ENCODE measurements around the gene NR1I3.

The NR1I3 gene

GRCh38 chr1:161274874-161275273, 36.9 kb upstream of the NR1I3 start:
- DNase-seq (ENCODE audit: extremely low spot score): no peak
- CTCF ChIA-PET: interaction anchor here (0.6 to 1.1 kb wide), 2 partner anchors 48 to 109 kb away, joined by 3 to 4 read pairs; partner anchors contain the start of gene PPOX
- TF ChIP-seq FOXM1 (IDR thresholded peaks at IDR 0.05; ENCODE audit: borderline replicate concordance): no peak
- POLR2A ChIA-PET: interaction anchor here (1.5 kb wide), 1 partner anchor 39 kb away, joined by 3 read pairs; the partner anchor contains the start of gene SDHC

GRCh38 chr1:161273402-161273801, 35.4 kb upstream of the NR1I3 start:
- no peak for DNase-seq (ENCODE audit: extremely low spot score)
- TF ChIP-seq ELF4 (IDR thresholded peaks at IDR 0.05): no peak
- no peak for TF ChIP-seq CTBP1 (IDR thresholded peaks at IDR 0.05; ENCODE audit: borderline replicate concordance)
- TF ChIP-seq FOXM1 (IDR thresholded peaks at IDR 0.05; ENCODE audit: borderline replicate concordance): no peak
- TF ChIP-seq SP1 (IDR thresholded peaks at IDR 0.05): no peak
- TF ChIP-seq NFRKB (IDR thresholded peaks at IDR 0.05): no peak
- TF ChIP-seq ZNF384 (IDR thresholded peaks at IDR 0.05): no peak
- TF ChIP-seq TARDBP (IDR thresholded peaks at IDR 0.05): no peak
- TF ChIP-seq SUZ12 (IDR thresholded peaks at IDR 0.05): no peak
- TF ChIP-seq BHLHE40 (IDR thresholded peaks at IDR 0.05; ENCODE audit: borderline replicate concordance): no peak
- no peak for TF ChIP-seq LEF1 (IDR thresholded peaks at IDR 0.05; ENCODE audit: borderline replicate concordance)
- no peak for TF ChIP-seq HDGF (IDR thresholded peaks at IDR 0.05; ENCODE audit: borderline replicate concordance)
- TF ChIP-seq PKNOX1 (IDR thresholded peaks at IDR 0.05): no peak
- no peak for TF ChIP-seq L3MBTL2 (conservative IDR thresholded peaks at IDR 0.05)
- no peak for TF ChIP-seq FOXK2 (IDR thresholded peaks at IDR 0.05)
- no peak for TF ChIP-seq ARNT (IDR thresholded peaks at IDR 0.05)
- TF ChIP-seq FOXA1 (IDR thresholded peaks at IDR 0.05): no peak
- ChIA-PET POLR2A (interaction anchor here (1.5 kb wide), 1 partner anchor 40 kb away, joined by 3 read pairs; the partner anchor contains the start of gene SDHC), CTCF (interaction anchor here (1.1 kb wide), 2 partner anchors 25 to 47 kb away, joined by 3 to 4 read pairs; no protein-coding TSS in a partner anchor)

DNA sequence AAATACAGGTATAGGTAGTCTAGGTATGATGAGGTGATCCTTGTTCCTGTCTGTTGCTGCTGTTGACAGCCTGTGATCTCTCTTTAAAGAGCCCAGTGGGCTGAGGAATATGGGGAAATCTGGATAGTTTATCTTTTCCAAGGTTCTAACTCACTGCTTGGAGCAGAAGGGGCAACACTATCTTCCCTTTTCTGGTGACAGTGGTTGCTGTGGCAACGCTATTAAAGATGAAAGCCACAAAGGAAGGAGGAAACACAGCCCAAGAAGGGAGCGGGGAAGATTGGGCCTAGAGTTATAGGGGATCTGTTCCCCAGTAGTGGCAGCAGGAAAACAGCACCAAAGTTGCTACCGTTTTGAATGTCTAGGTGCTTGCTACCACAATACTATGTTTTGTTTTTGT, 29.3 kb upstream of the NR1I3 start:
- TF ChIP-seq TARDBP (IDR thresholded peaks at IDR 0.05) (no peak), L3MBTL2 (conservative IDR thresholded peaks at IDR 0.05) (no peak), CTBP1 (IDR thresholded peaks at IDR 0.05; ENCODE audit: borderline replicate concordance) (no peak), FOXA1 (IDR thresholded peaks at IDR 0.05) (no peak)
- no peak for DNase-seq (ENCODE audit: extremely low spot score)
- ChIA-PET CTCF (interaction anchor here (1.2 kb wide), 1 partner anchor 42 kb away, joined by 4 read pairs; the partner anchor contains the start of gene TOMM40L), POLR2A (no interaction called here)

DNA sequence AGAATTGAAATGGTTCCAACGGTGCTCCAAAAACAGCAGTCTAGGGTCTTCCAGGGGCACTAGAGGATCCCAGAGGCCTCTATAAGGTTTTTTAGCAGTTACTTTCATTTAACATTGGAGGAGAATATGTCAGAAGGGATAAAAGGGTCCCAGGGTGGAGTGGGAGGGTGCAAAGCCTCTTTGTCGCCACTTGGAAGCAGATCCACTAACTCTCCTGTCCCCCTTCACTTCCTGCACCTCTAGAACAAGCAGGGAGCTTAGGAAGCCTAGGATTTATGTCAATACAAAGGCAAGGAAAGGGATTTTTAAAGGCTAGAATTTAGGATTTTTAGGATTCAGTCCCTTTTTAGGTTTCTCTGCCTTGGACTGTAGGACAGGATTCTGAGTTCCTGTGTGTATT, 28.8 kb upstream of the NR1I3 start:
- CTCF ChIA-PET: interaction anchor here (0.7 to 1.2 kb wide), 2 partner anchors 24 to 41 kb away, joined by 3 to 4 read pairs; partner anchors contain the start of gene TOMM40L
- POLR2A ChIA-PET: no interaction called here
- no peak for DNase-seq (ENCODE audit: extremely low spot score)
- TF ChIP-seq L3MBTL2 (conservative IDR thresholded peaks at IDR 0.05): no peak
- no peak for TF ChIP-seq FOXA1 (IDR thresholded peaks at IDR 0.05)
- TF ChIP-seq FOXM1 (IDR thresholded peaks at IDR 0.05; ENCODE audit: borderline replicate concordance): no peak
- TF ChIP-seq BHLHE40 (IDR thresholded peaks at IDR 0.05; ENCODE audit: borderline replicate concordance): no peak
- no peak for TF ChIP-seq LEF1 (IDR thresholded peaks at IDR 0.05; ENCODE audit: borderline replicate concordance)
- no peak for TF ChIP-seq ARNT (IDR thresholded peaks at IDR 0.05)
- TF ChIP-seq TARDBP (IDR thresholded peaks at IDR 0.05): no peak
- no peak for TF ChIP-seq CTBP1 (IDR thresholded peaks at IDR 0.05; ENCODE audit: borderline replicate concordance)
- TF ChIP-seq NFRKB (IDR thresholded peaks at IDR 0.05): no peak
- no peak for TF ChIP-seq SP1 (IDR thresholded peaks at IDR 0.05)
- no peak for TF ChIP-seq FOXK2 (IDR thresholded peaks at IDR 0.05)
- no peak for TF ChIP-seq HDGF (IDR thresholded peaks at IDR 0.05; ENCODE audit: borderline replicate concordance)
- no peak for TF ChIP-seq ELF4 (IDR thresholded peaks at IDR 0.05)
- no peak for TF ChIP-seq SUZ12 (IDR thresholded peaks at IDR 0.05)
- TF ChIP-seq ZNF384 (IDR thresholded peaks at IDR 0.05): no peak
- no peak for TF ChIP-seq PKNOX1 (IDR thresholded peaks at IDR 0.05)

DNA sequence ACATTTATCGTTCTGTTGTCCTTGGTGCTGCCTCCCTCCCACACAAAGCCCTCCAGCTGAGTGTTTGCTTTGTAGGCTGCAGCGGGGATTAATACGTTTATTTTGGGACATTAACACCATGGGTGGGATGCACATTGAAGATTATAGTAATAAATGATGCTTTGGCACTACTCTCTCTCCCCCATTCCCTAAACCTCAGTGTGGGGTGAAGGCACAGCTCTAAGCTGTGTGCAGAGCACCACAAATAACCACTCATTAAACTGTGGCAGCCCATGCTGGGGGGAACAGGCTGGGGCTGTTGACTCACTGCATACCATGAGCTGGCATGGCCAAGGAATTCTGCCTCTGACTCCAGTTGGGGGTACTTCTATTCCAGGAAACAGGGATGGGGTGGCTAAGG, 28.2 kb upstream of the NR1I3 start:
- POLR2A ChIA-PET: no interaction called here

GRCh38 chr1:161265305-161265704, 27.3 kb upstream of the NR1I3 start:
- ChIA-PET POLR2A (no interaction called here), CTCF (interaction anchor here (1.2 kb wide), 1 partner anchor 117 kb away, joined by 3 read pairs; no protein-coding TSS in a partner anchor)
- DNase-seq (ENCODE audit: extremely low spot score): no peak
- TF ChIP-seq HDGF (IDR thresholded peaks at IDR 0.05; ENCODE audit: borderline replicate concordance) (no peak), SP1 (IDR thresholded peaks at IDR 0.05) (no peak), FOXK2 (IDR thresholded peaks at IDR 0.05) (no peak), FOXM1 (IDR thresholded peaks at IDR 0.05; ENCODE audit: borderline replicate concordance) (no peak), PKNOX1 (IDR thresholded peaks at IDR 0.05) (no peak), CTBP1 (IDR thresholded peaks at IDR 0.05; ENCODE audit: borderline replicate concordance) (no peak), SUZ12 (IDR thresholded peaks at IDR 0.05) (no peak), ZNF384 (IDR thresholded peaks at IDR 0.05) (no peak), TARDBP (IDR thresholded peaks at IDR 0.05) (no peak), ELF4 (IDR thresholded peaks at IDR 0.05) (no peak), LEF1 (IDR thresholded peaks at IDR 0.05; ENCODE audit: borderline replicate concordance) (no peak), ARNT (IDR thresholded peaks at IDR 0.05) (no peak), L3MBTL2 (conservative IDR thresholded peaks at IDR 0.05) (no peak)

More for the DNA sequence above, 28.2 kb upstream of the NR1I3 start:
- DNase-seq (ENCODE audit: extremely low spot score): no peak
- no peak for TF ChIP-seq SUZ12 (IDR thresholded peaks at IDR 0.05)
- no peak for TF ChIP-seq ARNT (IDR thresholded peaks at IDR 0.05)
- TF ChIP-seq SP1 (IDR thresholded peaks at IDR 0.05): no peak
- TF ChIP-seq LEF1 (IDR thresholded peaks at IDR 0.05; ENCODE audit: borderline replicate concordance): no peak
- no peak for TF ChIP-seq BHLHE40 (IDR thresholded peaks at IDR 0.05; ENCODE audit: borderline replicate concordance)
- CTCF ChIA-PET: interaction anchor here (0.7 to 1.2 kb wide), 3 partner anchors 25 to 116 kb away, joined by 3 to 4 read pairs (median 3); partner anchors contain the start of gene TOMM40L

Data from HEK293T (cell line).